Thyroid gland (tissue), 4 donors: ENCODE measurements around the gene PTPN4.

Source experiments
- CTCF ChIP-seq, 6 experiments: fragments of 200-600 bp in 3 of 6; fragments of 450-650 bp in 3 of 6; sonication (generic) in 3 of 6; IDR thresholded peaks; one replicate each; pipeline ENCODE4 v1.5.1; 2016 to 2019; ENCODE audit warnings: antibody characterized with exemption in 6 of 6, mild to moderate bottlenecking in 2 of 6, inconsistent platforms in 1 of 6, moderate library complexity in 1 of 6
- POLR2A ChIP-seq, 2 donors: fragments of 450-650 bp; IDR thresholded peaks; one replicate each; pipeline ENCODE4 v1.6.1; 2017; ENCODE audit warnings: antibody characterized with exemption in 2 of 2, mild to moderate bottlenecking in 2 of 2, moderate library complexity in 1 of 2

GRCh38 chr2:119723784-119724467 is 35.8 kb upstream of the PTPN4 start:
- TF ChIP-seq CTCF (IDR thresholded peaks at IDR 0.05) (no peak), POLR2A (IDR thresholded peaks at IDR 0.05) (no peak)
